ENCODE measurements around the gene CLSTN2.

DNA sequence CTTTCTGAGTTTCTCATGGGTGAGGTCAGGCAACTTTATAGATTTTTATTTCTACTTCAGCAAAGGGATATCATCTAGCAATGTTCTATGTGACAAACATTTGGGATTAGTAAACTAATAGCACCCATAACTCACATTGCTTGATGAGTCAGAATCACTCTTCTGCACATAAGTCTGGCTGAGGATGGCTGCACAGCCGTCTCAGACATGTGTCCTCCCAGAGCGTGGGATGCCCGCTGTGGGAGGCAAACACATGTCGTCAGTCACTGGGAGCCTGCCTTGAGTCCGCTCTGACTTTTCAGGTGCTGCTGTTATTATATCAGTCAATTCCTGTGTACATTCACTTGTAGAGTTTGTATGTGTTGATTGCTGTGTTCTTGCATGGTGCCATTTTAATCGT, 512.2 kb downstream of the CLSTN2 start:
- TF ChIP-seq NFRKB (IDR thresholded peaks at IDR 0.05) = no peak
- no peak for TF ChIP-seq TARDBP (IDR thresholded peaks at IDR 0.05)
- TF ChIP-seq BHLHE40 (IDR thresholded peaks at IDR 0.05; ENCODE audit: borderline replicate concordance) = no peak
- no peak for TF ChIP-seq SUZ12 (IDR thresholded peaks at IDR 0.05)

Measured in HEK293T (cell line).